GM20000 (cell line): Measurements from ENCODE around the gene CHRM1.
A peak's percentile ranks its signal among the peaks of the same experiment; 100 is the strongest.

ENCODE experiments used
- DNase-seq: peaks from one replicate; pipeline ENCODE4 v3.0.0; 2012; ENCODE audit warnings: low spot score
- TF ChIP-seq, protein P1 (sequence below): IDR thresholded peaks from 2 replicates; pipeline ENCODE4 v1.5.1; 2012; ENCODE audit warnings: mild to moderate bottlenecking, control low read depth; ENCODE audit errors: extremely low read depth, missing control alignments

The CHRM1 gene

GRCh38 chr11:62911137-62912130 lies 9.7 kb downstream of the CHRM1 start:
- no peak for DNase-seq
- TF ChIP-seq, protein P1, sequence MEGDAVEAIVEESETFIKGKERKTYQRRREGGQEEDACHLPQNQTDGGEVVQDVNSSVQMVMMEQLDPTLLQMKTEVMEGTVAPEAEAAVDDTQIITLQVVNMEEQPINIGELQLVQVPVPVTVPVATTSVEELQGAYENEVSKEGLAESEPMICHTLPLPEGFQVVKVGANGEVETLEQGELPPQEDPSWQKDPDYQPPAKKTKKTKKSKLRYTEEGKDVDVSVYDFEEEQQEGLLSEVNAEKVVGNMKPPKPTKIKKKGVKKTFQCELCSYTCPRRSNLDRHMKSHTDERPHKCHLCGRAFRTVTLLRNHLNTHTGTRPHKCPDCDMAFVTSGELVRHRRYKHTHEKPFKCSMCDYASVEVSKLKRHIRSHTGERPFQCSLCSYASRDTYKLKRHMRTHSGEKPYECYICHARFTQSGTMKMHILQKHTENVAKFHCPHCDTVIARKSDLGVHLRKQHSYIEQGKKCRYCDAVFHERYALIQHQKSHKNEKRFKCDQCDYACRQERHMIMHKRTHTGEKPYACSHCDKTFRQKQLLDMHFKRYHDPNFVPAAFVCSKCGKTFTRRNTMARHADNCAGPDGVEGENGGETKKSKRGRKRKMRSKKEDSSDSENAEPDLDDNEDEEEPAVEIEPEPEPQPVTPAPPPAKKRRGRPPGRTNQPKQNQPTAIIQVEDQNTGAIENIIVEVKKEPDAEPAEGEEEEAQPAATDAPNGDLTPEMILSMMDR = no peak

DNA sequence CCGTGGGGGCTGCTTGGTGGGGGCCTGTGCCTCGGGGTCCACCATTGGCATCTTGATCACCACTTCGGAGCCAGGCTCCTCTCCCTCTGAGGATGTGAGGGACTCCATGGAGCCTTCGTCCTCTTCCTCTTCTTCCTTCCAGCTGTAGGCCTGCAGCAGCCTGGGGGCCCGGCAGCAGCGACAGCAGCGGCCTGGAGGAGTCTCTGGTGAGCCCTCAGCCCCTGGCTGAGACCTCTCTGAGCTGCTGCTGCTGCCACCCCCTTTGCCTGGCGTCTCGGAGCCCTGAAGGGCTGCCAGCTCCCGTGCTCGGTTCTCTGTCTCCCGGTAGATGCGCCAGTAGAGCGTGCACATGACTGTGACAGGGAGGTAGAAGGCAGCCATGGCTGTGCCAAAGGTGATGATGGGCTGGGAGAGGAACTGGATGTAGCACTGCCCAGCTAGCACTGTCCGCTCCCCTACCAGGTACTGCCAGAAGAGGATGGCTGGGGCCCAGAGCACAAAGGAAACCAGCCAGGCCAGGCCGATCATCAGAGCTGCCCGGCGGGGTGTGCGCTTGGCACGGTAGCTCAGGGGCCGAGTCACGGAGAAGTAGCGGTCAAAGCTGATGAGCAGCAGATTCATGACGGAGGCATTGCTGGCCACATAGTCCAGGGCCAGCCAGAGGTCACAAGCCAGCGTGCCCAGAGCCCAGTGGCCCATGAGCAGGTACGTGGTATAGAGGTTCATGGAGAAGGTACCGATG lies 10.9 kb downstream of the CHRM1 start:
- no peak for DNase-seq
- TF ChIP-seq, protein P1 = no peak

GRCh38 chr11:62909107-62909894 lies 11.9 kb downstream of the CHRM1 start:
- TF ChIP-seq, protein P1 = no peak
- no peak for DNase-seq

DNA sequence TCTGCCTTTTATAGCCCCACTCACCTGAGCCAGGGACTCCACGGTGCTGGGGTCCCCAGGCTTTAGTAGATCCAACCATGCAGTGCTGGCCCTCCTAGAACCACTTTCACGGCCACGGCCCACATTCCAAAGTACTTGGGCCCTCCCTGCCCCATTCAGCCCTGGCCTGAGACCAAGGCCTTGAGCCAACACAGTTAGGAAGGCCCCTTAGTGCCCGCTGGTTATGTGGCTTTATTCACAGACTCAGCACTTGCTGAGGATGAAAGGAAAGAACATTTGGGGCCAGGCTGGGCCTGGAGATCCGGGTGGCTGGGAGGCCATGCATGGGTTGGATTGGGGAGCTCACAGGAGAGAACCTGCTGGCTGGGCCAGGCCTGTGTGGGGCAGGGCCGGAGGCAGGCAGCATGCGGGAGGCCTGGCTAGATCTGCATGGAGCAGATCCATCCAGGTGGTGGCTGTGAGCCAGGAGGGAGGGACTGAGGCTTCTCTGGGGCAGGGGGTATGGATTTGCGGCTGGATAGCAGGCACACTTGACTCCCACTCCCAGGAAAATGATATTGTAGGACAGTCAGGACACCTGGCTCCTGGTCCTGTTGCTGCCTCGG lies 12.6 kb downstream of the CHRM1 start:
- TF ChIP-seq, protein P1 = no peak
- DNase-seq = no peak

DNA sequence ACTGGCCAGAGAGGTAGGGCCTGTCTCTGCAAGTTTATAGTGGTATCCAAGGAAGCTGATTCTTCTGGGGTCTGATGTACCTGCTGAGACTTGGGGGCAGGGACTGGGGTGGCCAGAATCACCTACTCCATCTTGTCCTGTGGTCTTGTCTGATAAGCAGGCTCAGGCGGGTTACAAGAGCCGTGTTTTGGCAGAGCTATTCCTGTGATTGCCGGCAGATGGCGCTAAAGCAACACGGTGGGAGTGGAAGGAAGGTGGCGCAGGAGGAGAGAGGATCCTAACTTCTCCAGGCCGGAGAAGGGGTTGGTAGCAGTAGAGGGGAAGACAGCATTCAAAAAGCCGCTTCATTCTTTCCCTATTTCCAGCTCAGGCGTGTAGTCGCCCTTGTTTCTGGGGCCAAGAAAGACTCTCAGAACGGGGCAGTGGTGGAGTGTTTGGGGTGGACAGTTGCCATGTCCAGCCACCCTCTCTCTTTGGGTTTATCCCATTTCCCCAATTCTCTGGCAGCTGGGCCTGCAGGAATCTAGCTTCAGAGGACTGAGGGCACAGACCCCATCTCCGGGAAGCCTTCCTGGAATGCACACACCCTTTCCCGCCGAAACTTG lies 15.1 kb downstream of the CHRM1 start:
- TF ChIP-seq, protein P1 = peak; percentile 99

DNA sequence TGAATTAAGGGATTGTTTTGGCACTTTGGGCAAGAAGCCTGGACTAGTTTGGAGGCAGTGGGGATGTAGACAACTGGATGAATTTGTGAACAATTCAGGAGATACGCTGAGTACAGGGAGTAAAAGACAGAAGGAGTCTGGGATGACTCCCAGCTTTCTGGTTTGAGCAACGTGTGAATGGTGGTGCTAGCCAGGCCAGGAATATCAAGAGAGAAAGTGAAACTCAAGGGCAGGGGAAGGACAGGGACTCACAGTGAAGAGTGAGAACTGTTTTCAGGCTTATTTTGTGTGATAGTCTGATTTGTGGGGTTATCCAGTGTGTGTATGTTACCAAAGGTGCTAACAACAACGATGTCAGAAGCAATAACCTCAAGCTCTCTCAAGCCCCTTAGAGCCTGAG lies 15.9 kb downstream of the CHRM1 start:
- TF ChIP-seq, protein P1 = no peak
- no peak for DNase-seq

More for the DNA sequence above, 15.1 kb downstream of the CHRM1 start:
- DNase-seq = peak; percentile 83
